Kidney (tissue), 14 donors: Measurements from ENCODE around the gene OSGEPL1. TPM values are rescaled to one million over a fixed set of nuclear protein-coding genes. Genes with fewer than 3 reads are reported as not detected.
A peak's percentile ranks its signal among the peaks of the same experiment; 100 is the strongest.

ENCODE experiments used
- DNase-seq, 5 donors: peaks; one replicate each; pipeline ENCODE4 v3.0.0-alpha.2; 2013 to 2020
- FAIRE-seq: peaks from 2 replicates; lab custom pipeline; 2012; peaks lifted over from hg19 to GRCh38; lab: Jason Lieb, UNC
- H3K27ac ChIP-seq, 2 donors: one replicate each; pipeline ENCODE4 v1.7.0; 2013; ENCODE audit warnings: low read depth in 2 of 2, low read length in 2 of 2, inconsistent platforms in 1 of 2
- H3K27me3 ChIP-seq: one replicate; pipeline ENCODE4 v1.7.1; 2013; ENCODE audit warnings: low read length, inconsistent platforms; ENCODE audit not compliant: control insufficient read depth, insufficient read depth
- H3K36me3 ChIP-seq, 3 donors: one replicate each; pipeline versions ENCODE4 v1.7.0 to v1.7.1; 2013; ENCODE audit warnings: low read length in 3 of 3, control low read depth in 1 of 3, inconsistent platforms in 1 of 3; ENCODE audit not compliant: insufficient read depth in 3 of 3, control insufficient read depth in 2 of 3
- H3K4me1 ChIP-seq, 3 donors: one replicate each; pipeline versions ENCODE4 v1.7.0 to v1.7.1; 2013; ENCODE audit warnings: low read length in 3 of 3, inconsistent platforms in 1 of 3, low read depth in 1 of 3; ENCODE audit not compliant: control insufficient read depth in 2 of 3, insufficient read depth in 2 of 3
- H3K4me3 ChIP-seq, 3 donors: one replicate each; pipeline versions ENCODE4 v1.7.0 to v1.8.1; 2013; ENCODE audit warnings: low read length in 3 of 3, control low read depth in 1 of 3, inconsistent platforms in 1 of 3
- H3K9ac ChIP-seq, 3 donors: one replicate each; pipeline versions ENCODE4 v1.7.0 to v1.7.1; 2013; ENCODE audit warnings: low read length in 3 of 3, control low read depth in 1 of 3, inconsistent platforms in 1 of 3
- H3K9me3 ChIP-seq, 3 donors: one replicate each; pipeline versions ENCODE4 v1.7.0 to v1.7.1; 2013; ENCODE audit warnings: low read length in 3 of 3, control low read depth in 1 of 3, inconsistent platforms in 1 of 3; ENCODE audit not compliant: control insufficient read depth in 2 of 3, insufficient read depth in 1 of 3
- CTCF ChIP-seq: IDR thresholded peaks from 3 replicates; pipeline ENCODE4 v1.5.1; 2012; ENCODE audit warnings: mild to moderate bottlenecking, moderate library complexity, borderline replicate concordance; ENCODE audit not compliant: insufficient read depth; ENCODE audit errors: extremely low read depth
- intact Hi-C: fragments of 100-400 bp; cut with DNase I; formaldehyde crosslinking; loops from one replicate; pipeline ENCODE4 v1.11.1; 2022
- polyA plus RNA-seq: library from polyadenylated mRNA; stranded (reverse); fragments of 350-450 nt; fragmentation: Illumina TruSeq; extraction: RNeasy Lipid Tissue Mini Kit (QIAGEN cat#74804); gene quantifications from one replicate; pipeline ENCODE4 v1.2.3, GENCODE V29; 2014; ENCODE audit warnings: low read depth, low replicate concordance; ENCODE audit not compliant: insufficient read depth
- total RNA-seq: library from RNA; stranded (reverse); fragmentation: NEBNext Ultra II Directional; extraction: Animal tissue kit (Norgen Biotek cat#: 25700); gene quantifications from one replicate; pipeline ENCODE4 v1.2.1, GENCODE V29; 2021
- donor health status: control.
- donor health status: control.
- donor health status: control.
- donor health status: control.
- donor health status: control.
- donor health status: DM: yes; HTN: yes; CAD: no.
- donor health status: Normal renal cell carcinoma (clear cell type).

The OSGEPL1 gene
- total and polyA plus RNA-seq, 2 donors from 2014 or later, result 6.7 to 8.0 TPM

GRCh38 chr2:189700681-189701080, 61.9 kb downstream of the OSGEPL1 start:
- Histone ChIP-seq H3K4me3 (no peak overlapping the region), H3K9ac (no peak overlapping the region), H3K9me3 (no peaks in the 10 kb centered on the region), H3K4me1 (no peaks in the 10 kb centered on the region), H3K27ac (no peak overlapping the region), H3K27me3 (no peaks in the 10 kb centered on the region), H3K36me3 (peaks cover 0 to 5% (median 0%) of the 10 kb centered on the region in 3 donors)
- no peak for FAIRE-seq
- intact Hi-C loops, result no loop called here
- no peak for TF ChIP-seq CTCF
- DNase-seq, result no peak

GRCh38 chr2:189698020-189698887, 64.3 kb downstream of the OSGEPL1 start:
- H3K36me3 ChIP-seq, result no peaks in the 10 kb centered on the region
- DNase-seq (peak in 2 of 5 donors; percentile 45 to 73), FAIRE-seq (peak; percentile 93)
- no peaks in the 10 kb centered on the region for H3K9me3 ChIP-seq
- peak; percentile 44 for TF ChIP-seq CTCF
- peak overlapping the region in 1 of 3 donors; percentile 41 for H3K4me3 ChIP-seq
- H3K9ac ChIP-seq, result peak overlapping the region in 1 of 3 donors; percentile 10
- intact Hi-C loops, result no loop called here
- no peaks in the 10 kb centered on the region for H3K4me1 ChIP-seq
- H3K27me3 ChIP-seq, result no peaks in the 10 kb centered on the region
- H3K27ac ChIP-seq, result no peak overlapping the region

Other genes with a start within 250 kb of the OSGEPL1 start
- gene SLC40A1, start 182.0 kb downstream of the OSGEPL1 start, total RNA-seq, result 78.4 TPM
- 45.8 TPM for gene SLC40A1, start 182.0 kb downstream of the OSGEPL1 start, polyA plus RNA-seq
- 28.6 TPM for gene ASNSD1, start 101.3 kb downstream of the OSGEPL1 start, total RNA-seq
- gene ASNSD1, start 101.3 kb downstream of the OSGEPL1 start, polyA plus RNA-seq, result 36.5 TPM
- 12.4 TPM for gene ANKAR, start 88.1 kb downstream of the OSGEPL1 start, total RNA-seq
- gene ANKAR, start 88.1 kb downstream of the OSGEPL1 start, polyA plus RNA-seq, result 3.4 TPM
- gene ORMDL1, start 21.5 kb upstream of the OSGEPL1 start, total RNA-seq, result 53.2 TPM
- gene ORMDL1, start 21.5 kb upstream of the OSGEPL1 start, polyA plus RNA-seq, result 61.2 TPM
- gene PMS1, start 21.7 kb upstream of the OSGEPL1 start, total RNA-seq, result 23.5 TPM
- gene PMS1, start 21.7 kb upstream of the OSGEPL1 start, polyA plus RNA-seq, result 6.9 TPM